Gastroesophageal sphincter (tissue), 3 donors: ENCODE results near the gene ANKS1B.

Experiments used
- CTCF ChIP-seq, 4 experiments: fragments of 200-600 bp in 2 of 4; fragments of 450-650 bp in 2 of 4; sonication (generic) in 1 of 4; IDR thresholded peaks; one replicate each; pipeline ENCODE4 v1.5.1; 2017 to 2019; ENCODE audit warnings: antibody characterized with exemption in 4 of 4, mild to moderate bottlenecking in 2 of 4, moderate library complexity in 2 of 4
- EP300 ChIP-seq: sonication (generic); formaldehyde crosslinking; IDR thresholded peaks from one replicate; pipeline ENCODE4 v1.6.1; 2017; ENCODE audit warnings: antibody characterized with exemption, mild to moderate bottlenecking
- POLR2A ChIP-seq, 2 donors: fragments of 450-650 bp; IDR thresholded peaks; one replicate each; pipeline ENCODE4 v1.6.1; 2017; ENCODE audit warnings: antibody characterized with exemption in 2 of 2, mild to moderate bottlenecking in 2 of 2, moderate library complexity in 1 of 2
- POLR2AphosphoS5 ChIP-seq: sonication (generic); formaldehyde crosslinking; IDR thresholded peaks from one replicate; pipeline ENCODE4 v1.6.1; 2017; ENCODE audit warnings: antibody characterized with exemption

GRCh38 chr12:99388671-99389195, 596.0 kb downstream of the ANKS1B start:
- TF ChIP-seq CTCF (IDR thresholded peaks at IDR 0.05), result no peak
- no peak for TF ChIP-seq POLR2A (IDR thresholded peaks at IDR 0.05)
- TF ChIP-seq EP300, result no peak
- TF ChIP-seq POLR2AphosphoS5, result no peak
